HG03571 (cell line): ENCODE results near the gene SORBS2.

Source experiments
- ATAC-seq: cut with Tn5 transposase; IDR thresholded peaks from one replicate; pipeline ENCODE4 v1.9.1; 2021; ENCODE audit not compliant: unreplicated experiment

Gene SORBS2

DNA sequence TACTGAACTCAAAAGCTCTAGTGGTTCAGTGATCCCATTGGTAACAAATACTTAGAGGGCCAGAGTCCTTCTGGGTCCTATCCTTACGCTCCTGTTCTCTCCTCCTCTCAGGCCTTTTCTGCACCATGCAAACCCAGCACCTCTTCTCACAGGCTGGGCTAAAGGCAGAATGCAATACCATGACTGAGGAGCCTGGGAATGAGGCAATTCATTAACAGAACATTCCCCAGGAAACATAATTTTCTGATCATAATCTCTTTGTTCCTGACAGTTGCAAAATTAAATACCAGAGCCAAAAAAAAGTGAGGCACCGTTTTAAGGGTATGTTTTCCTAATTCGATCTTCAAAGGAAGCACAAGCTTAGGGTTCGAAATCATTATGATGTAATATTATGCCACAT is 9.0 kb downstream of the SORBS2 start:
- no peak for ATAC-seq

GRCh38 chr4:185801471-185801870 is 10.5 kb downstream of the SORBS2 start:
- ATAC-seq: no peak

DNA sequence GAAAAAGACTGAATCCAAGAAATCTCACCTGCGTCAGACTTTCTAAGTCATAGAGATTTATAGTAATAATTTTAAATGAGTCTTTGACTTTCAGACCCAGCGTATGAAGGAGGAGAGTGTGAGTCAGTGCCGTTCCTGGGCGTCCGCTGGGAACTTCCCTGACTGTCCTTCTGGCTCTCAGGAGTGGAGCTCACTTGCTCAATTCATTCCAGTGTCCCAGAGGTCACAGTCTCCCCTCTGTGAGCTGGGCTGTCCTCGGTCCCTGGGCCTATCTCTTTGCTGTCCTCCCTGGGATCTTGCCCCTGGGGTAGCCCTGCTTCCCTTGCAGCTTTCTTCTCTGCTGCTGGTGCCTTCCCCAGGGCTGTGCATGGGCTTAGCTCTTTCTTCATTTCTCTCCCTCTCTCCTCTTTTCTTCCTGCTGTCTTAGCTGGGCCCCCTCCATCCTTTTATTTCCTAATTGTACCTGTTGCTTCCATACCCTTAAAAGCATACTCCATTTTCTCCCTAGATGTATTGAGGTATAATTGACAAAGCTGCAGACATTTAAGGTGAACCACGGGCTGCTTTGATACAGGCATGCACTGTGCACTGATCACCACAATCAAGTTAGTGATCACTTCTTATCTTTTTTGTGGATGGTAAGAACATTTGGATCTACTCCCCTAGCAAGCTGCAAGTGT is 11.6 kb downstream of the SORBS2 start:
- ATAC-seq: no peak

DNA sequence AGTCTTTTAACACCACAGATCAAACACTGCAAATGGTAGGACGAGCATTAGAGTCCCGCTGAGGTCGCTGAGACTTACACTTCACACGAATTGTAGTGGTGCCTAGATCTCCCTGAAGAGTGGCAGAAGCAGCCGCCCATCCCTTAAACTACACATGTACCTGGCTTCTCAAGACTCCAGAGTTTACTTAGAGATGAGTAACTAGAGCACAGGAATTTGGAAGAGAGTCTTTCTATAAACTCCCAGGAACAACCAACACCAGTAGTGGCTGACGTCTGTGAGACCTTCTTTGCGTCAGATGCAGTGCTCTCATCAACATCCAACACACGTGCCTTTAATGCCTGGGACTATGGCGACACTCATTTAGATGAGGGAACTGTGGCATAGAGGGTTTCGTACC is 12.6 kb downstream of the SORBS2 start:
- no peak for ATAC-seq

DNA sequence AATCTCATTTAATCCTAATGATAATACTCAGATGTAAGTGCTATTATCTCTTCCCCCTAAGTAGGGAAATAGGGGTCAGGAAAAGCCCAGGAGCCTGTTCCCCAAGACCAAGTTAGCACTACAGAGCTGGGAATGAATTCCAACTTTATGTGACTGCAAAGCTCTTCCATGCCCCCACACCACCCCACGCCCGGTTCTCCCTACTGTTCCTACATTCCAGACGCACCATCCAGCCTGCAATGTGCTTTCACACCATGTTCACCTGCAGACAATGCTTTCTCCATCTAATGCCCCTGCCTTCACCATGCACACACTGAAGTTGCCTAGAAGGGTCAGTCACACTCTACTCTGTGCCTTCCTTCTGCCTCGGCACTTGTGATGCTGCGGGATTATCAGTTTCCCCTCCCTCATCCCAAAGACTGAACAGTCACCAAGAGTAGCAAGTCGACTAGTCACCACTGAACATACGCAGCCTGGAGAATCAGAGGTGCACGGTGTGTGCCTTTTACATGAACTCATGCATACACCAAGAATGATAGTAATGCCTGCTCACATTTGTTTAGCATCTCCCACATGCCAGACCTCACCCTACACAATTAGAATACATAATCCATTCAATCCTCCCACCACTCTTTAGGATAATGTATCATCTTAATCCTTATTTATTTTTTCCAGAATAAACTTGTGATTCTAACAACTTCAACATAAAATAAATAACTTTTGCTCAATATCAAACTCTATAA is 14.2 kb downstream of the SORBS2 start:
- no peak for ATAC-seq

- no peak for ATAC-seq
Measured at GRCh38 chr4:185797018-185797417, 15.0 kb downstream of the SORBS2 start.

- no peak for ATAC-seq
Measured at GRCh38 chr4:185796176-185796575, 15.8 kb downstream of the SORBS2 start.

- no peak for ATAC-seq
Measured at GRCh38 chr4:185794637-185795036, 17.4 kb downstream of the SORBS2 start.

- no peak for ATAC-seq
Measured at GRCh38 chr4:185793716-185794115, 18.3 kb downstream of the SORBS2 start.

DNA sequence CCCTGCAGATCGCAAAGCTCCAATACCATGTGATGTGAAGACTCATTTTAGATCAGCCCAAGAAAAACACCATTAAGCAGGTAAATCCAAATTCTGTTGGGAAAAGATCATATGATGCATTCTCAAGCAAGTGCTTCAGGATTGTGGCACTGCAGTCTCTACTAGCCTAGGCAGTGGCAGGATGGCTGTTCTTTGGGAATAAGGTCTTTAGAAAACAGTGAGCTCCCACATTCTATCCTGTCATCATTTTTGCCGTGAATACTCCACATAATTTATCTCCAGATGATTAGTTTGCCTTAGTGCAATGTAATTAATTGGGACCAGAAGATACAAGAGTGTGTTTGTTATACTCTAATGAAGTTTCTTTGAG is 18.9 kb downstream of the SORBS2 start:
- no peak for ATAC-seq

DNA sequence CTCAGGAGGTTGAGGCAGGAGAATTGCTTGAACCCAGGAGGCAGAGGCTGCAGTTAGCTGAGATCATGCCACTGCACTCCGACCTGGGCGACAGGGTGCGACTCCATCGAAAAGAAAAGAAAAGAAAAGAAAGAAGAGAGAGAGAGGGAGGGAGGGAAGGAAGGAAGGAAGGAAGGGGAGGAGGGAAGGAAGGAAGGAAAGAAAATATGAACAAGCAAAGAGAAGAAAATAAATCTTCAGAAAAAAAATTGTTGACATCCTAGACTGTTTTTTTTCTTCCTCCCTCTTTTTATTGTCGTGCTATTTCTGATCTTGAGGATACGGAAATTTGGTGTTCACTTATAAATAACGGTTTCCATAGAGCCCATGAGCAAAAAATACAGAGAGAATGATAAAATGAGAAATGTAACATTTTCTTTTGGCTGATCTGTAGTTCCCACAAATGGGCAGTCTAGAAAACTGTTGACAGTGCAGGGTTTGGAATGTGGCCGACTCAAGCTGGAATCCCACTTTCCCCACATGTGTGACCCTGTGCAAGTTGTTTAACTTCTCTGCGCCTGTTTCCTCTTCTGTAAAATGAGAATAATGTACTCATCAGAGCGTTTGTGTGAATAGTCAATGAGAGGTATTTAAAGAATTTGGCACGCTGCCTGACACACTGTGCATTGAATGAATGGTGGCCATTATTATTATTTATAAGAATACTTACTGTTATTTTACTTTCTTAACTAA is 19.4 kb downstream of the SORBS2 start:
- ATAC-seq: no peak

DNA sequence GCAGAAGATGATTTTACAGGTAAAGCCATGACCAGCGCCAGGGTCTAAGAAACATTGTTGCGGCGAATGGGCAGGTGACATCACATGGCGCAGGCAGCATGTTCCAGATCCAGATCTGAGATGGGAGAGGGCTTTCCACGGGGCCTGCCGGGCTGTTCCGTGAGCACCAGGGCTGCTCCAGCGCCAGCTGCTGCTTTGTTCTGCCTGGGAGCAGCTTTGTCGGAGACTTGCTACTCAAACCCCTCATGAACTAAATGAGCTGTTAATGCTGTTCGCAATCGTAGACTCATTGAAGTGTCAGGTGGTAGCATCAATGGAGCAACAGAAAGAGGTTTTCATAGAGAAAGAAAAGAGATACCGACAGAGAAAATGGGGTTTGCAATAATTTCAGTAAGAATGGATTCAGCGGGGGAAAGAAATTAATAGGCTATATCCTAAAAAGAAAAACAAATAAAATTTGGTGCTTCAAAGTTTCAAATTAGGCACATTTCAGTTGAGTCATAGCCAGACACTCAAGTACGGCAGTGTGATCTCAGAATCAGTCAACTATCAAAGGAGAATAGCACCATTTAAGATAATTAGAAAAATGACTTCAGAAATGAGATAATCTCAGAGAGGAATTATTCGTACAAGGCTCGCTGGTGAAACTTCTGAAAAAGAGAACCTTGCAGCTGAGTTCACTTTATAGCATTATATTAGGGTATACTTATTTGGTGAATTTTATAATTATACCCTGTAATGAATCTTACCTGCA is 23.9 kb downstream of the SORBS2 start:
- no peak for ATAC-seq

- no peak for ATAC-seq
Measured at GRCh38 chr4:185786422-185786821, 25.6 kb downstream of the SORBS2 start.

- ATAC-seq: no peak
Measured at GRCh38 chr4:185783574-185783973, 28.4 kb downstream of the SORBS2 start.

DNA sequence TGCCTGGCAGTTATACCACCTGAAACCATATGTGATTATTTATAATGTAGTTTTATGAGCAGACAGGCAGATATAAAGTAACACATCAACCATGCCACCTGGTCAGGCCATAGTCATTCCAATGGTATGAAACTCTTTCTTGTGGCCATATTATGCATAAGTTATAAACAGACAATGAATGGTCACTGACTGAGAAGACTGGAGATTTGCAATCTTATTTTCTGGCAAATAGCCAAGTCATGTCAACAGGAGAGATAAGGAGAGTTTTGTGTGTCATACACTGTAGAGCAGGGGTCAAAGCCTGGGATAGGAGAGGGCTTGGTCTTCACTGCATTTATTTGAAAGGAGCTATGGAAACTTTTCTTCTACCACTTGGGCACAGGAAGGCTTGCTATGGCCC is 29.5 kb downstream of the SORBS2 start:
- ATAC-seq: no peak

GRCh38 chr4:185781555-185782215 is 30.3 kb downstream of the SORBS2 start:
- ATAC-seq: no peak

DNA sequence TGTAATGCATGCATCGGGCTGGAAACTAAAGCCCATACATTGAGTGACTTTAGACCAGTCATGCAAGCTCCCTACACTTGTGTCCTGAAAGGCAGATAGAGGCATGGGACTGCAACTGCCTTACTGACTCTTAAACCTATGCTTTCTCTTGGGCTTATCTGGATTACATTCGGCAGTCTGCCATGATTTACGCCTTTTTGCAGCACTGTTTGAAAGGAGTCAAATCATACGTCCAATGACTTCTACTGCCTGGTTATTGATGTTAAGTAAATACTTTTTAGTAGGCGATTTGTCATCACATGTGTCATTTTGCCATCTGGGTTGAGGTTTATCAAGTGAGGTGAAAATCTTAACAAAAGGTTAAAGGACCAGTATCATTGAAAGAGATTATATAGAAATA is 31.5 kb downstream of the SORBS2 start:
- ATAC-seq: no peak

- ATAC-seq: no peak
Measured at GRCh38 chr4:185779517-185779916, 32.5 kb downstream of the SORBS2 start.

DNA sequence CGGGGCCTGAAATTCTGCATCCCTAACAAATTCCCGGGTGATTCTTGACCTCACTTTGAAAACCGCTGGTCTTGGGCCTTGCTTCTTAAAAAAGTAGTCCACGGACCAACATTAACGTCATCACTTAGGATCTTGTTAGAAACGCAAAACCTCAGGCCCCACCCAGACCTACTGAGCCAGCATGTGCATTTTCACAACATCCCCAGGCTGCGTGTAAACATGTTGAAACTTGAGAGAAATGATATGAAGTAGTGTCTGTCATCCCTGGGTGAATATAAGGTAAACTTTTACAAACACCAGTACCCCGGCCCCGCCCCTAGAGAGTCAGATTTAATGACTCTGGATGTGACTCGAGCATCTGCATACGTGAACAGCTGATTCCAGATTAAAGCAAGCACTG is 33.7 kb downstream of the SORBS2 start:
- ATAC-seq: no peak

GRCh38 chr4:185775792-185776555 is 36.0 kb downstream of the SORBS2 start:
- ATAC-seq: no peak
